ENCODE measurements around the gene GTF2A1. TPM values are rescaled to one million over a fixed set of nuclear protein-coding genes. Genes with fewer than 3 reads are reported as not detected.

GTF2A1 gene
- total and polyA plus RNA-seq, 4 donors, result 8.5 to 33.4 (median 21.4) TPM

GRCh38 chr14:81206115-81206514, 14.6 kb downstream of the GTF2A1 start:
- H3K36me3 ChIP-seq (ENCODE audit: control insufficient read depth in 1 of 2, insufficient read depth in 2 of 2, low read length in 1 of 2), result peaks cover 2 to 3% of the 10 kb centered on the region in 2 donors
- DNase-seq (no peak), ATAC-seq (ENCODE audit: low FRiP score) (no peak)
- H3K27me3 ChIP-seq (ENCODE audit: control insufficient read depth in 1 of 2, insufficient read depth in 2 of 2, low read length in 1 of 2), result no peaks in the 10 kb centered on the region
- no peaks in the 10 kb centered on the region for H3K4me1 ChIP-seq (ENCODE audit: control insufficient read depth in 1 of 2, insufficient read depth in 2 of 2, low read length in 2 of 2)
- 89 to 90% methylated on average over 4 of the region's 4 CpGs for WGBS, 2 donors
- H3K4me3 ChIP-seq (ENCODE audit: low read length in 2 of 2), result no peak overlapping the region
- H3K9me3 ChIP-seq (ENCODE audit: control insufficient read depth, low read length), result no peaks in the 10 kb centered on the region
- intact Hi-C loops (cut with DNase I), result no loop called here
- H3K27ac ChIP-seq (ENCODE audit: low read depth in 1 of 2, low read length in 2 of 2), result no peak overlapping the region

GRCh38 chr14:81205639-81206038, 15.1 kb downstream of the GTF2A1 start:
- WGBS, 2 donors, result 92 to 95% methylated on average over 4 of the region's 4 CpGs
- Histone ChIP-seq H3K27me3 (ENCODE audit: control insufficient read depth in 1 of 2, insufficient read depth in 2 of 2, low read length in 1 of 2) (no peaks in the 10 kb centered on the region), H3K9me3 (ENCODE audit: control insufficient read depth, low read length) (no peaks in the 10 kb centered on the region), H3K36me3 (ENCODE audit: control insufficient read depth in 1 of 2, insufficient read depth in 2 of 2, low read length in 1 of 2) (peaks cover 2 to 3% of the 10 kb centered on the region in 2 donors), H3K4me3 (ENCODE audit: low read length in 2 of 2) (no peak overlapping the region), H3K4me1 (ENCODE audit: control insufficient read depth in 1 of 2, insufficient read depth in 2 of 2, low read length in 2 of 2) (no peaks in the 10 kb centered on the region), H3K27ac (ENCODE audit: low read depth in 1 of 2, low read length in 2 of 2) (no peak overlapping the region)
- intact Hi-C loops (cut with DNase I), result no loop called here
- ATAC-seq (ENCODE audit: low FRiP score) (no peak), DNase-seq (no peak)

GRCh38 chr14:81200054-81200453, 20.7 kb downstream of the GTF2A1 start:
- Histone ChIP-seq H3K27ac (ENCODE audit: low read depth in 1 of 2, low read length in 2 of 2) (no peak overlapping the region), H3K4me1 (ENCODE audit: control insufficient read depth in 1 of 2, insufficient read depth in 2 of 2, low read length in 2 of 2) (no peaks in the 10 kb centered on the region), H3K36me3 (ENCODE audit: control insufficient read depth in 1 of 2, insufficient read depth in 2 of 2, low read length in 1 of 2) (peaks cover 4% of the 10 kb centered on the region in 2 donors), H3K4me3 (ENCODE audit: low read length in 2 of 2) (no peak overlapping the region), H3K27me3 (ENCODE audit: control insufficient read depth in 1 of 2, insufficient read depth in 2 of 2, low read length in 1 of 2) (no peaks in the 10 kb centered on the region), H3K9me3 (ENCODE audit: control insufficient read depth, low read length) (no peaks in the 10 kb centered on the region)
- intact Hi-C loops (cut with DNase I), result no loop called here
- DNase-seq (no peak), ATAC-seq (ENCODE audit: low FRiP score) (no peak)
- WGBS, 2 donors, result 92 to 94% methylated on average over 6 of the region's 6 CpGs

- H3K36me3 ChIP-seq (ENCODE audit: control insufficient read depth in 1 of 2, insufficient read depth in 2 of 2, low read length in 1 of 2), result peaks cover 4% of the 10 kb centered on the region in 2 donors
- no peak for ATAC-seq (ENCODE audit: low FRiP score)
- DNase-seq, result no peak
Observed at GRCh38 chr14:81199084-81199483, 21.7 kb downstream of the GTF2A1 start.

GRCh38 chr14:81198651-81199050, 22.1 kb downstream of the GTF2A1 start:
- no peaks in the 10 kb centered on the region for H3K4me1 ChIP-seq (ENCODE audit: control insufficient read depth in 1 of 2, insufficient read depth in 2 of 2, low read length in 2 of 2)
- DNase-seq (no peak), ATAC-seq (ENCODE audit: low FRiP score) (no peak)
- H3K4me3 ChIP-seq (ENCODE audit: low read length in 2 of 2), result no peak overlapping the region
- H3K9me3 ChIP-seq (ENCODE audit: control insufficient read depth, low read length), result no peaks in the 10 kb centered on the region
- H3K27me3 ChIP-seq (ENCODE audit: control insufficient read depth in 1 of 2, insufficient read depth in 2 of 2, low read length in 1 of 2), result no peaks in the 10 kb centered on the region
- H3K27ac ChIP-seq (ENCODE audit: low read depth in 1 of 2, low read length in 2 of 2), result no peak overlapping the region
- intact Hi-C loops (cut with DNase I), result no loop called here
- peaks cover 4% of the 10 kb centered on the region in 2 donors for H3K36me3 ChIP-seq (ENCODE audit: control insufficient read depth in 1 of 2, insufficient read depth in 2 of 2, low read length in 1 of 2)
- 87 to 89% methylated on average over 2 of the region's 2 CpGs for WGBS, 2 donors

More at GRCh38 chr14:81199084-81199483, 21.7 kb downstream of the GTF2A1 start:
- no peak overlapping the region for H3K27ac ChIP-seq (ENCODE audit: low read depth in 1 of 2, low read length in 2 of 2)
- WGBS, 2 donors, result 78 to 79% methylated on average over 3 of the region's 3 CpGs
- no peaks in the 10 kb centered on the region for H3K27me3 ChIP-seq (ENCODE audit: control insufficient read depth in 1 of 2, insufficient read depth in 2 of 2, low read length in 1 of 2)
- H3K4me3 ChIP-seq (ENCODE audit: low read length in 2 of 2), result no peak overlapping the region
- intact Hi-C loops (cut with DNase I), result no loop called here
- H3K4me1 ChIP-seq (ENCODE audit: control insufficient read depth in 1 of 2, insufficient read depth in 2 of 2, low read length in 2 of 2), result no peaks in the 10 kb centered on the region
- H3K9me3 ChIP-seq (ENCODE audit: control insufficient read depth, low read length), result no peaks in the 10 kb centered on the region

GRCh38 chr14:81193924-81194633, 26.7 kb downstream of the GTF2A1 start:
- H3K36me3 ChIP-seq (ENCODE audit: control insufficient read depth in 1 of 2, insufficient read depth in 2 of 2, low read length in 1 of 2), result peaks cover 4 to 6% of the 10 kb centered on the region in 2 donors
- no peaks in the 10 kb centered on the region for H3K9me3 ChIP-seq (ENCODE audit: control insufficient read depth, low read length)
- ATAC-seq (ENCODE audit: low FRiP score), result no peak
- no peak for DNase-seq
- H3K4me1 ChIP-seq (ENCODE audit: control insufficient read depth in 1 of 2, insufficient read depth in 2 of 2, low read length in 2 of 2), result no peaks in the 10 kb centered on the region
- H3K4me3 ChIP-seq (ENCODE audit: low read length in 2 of 2), result no peak overlapping the region
- 79 to 84% methylated on average over 3 of the region's 3 CpGs for WGBS, 2 donors
- intact Hi-C loops (cut with DNase I), result no loop called here
- H3K27ac ChIP-seq (ENCODE audit: low read depth in 1 of 2, low read length in 2 of 2), result no peak overlapping the region
- H3K27me3 ChIP-seq (ENCODE audit: control insufficient read depth in 1 of 2, insufficient read depth in 2 of 2, low read length in 1 of 2), result no peaks in the 10 kb centered on the region

GRCh38 chr14:81192594-81192993, 28.2 kb downstream of the GTF2A1 start:
- 90 to 91% methylated on average over 2 of the region's 2 CpGs for WGBS, 2 donors
- DNase-seq, result no peak
- intact Hi-C loops (cut with DNase I), result no loop called here
- Histone ChIP-seq H3K4me3 (ENCODE audit: low read length in 2 of 2) (no peak overlapping the region), H3K9me3 (ENCODE audit: control insufficient read depth, low read length) (no peaks in the 10 kb centered on the region), H3K4me1 (ENCODE audit: control insufficient read depth in 1 of 2, insufficient read depth in 2 of 2, low read length in 2 of 2) (no peaks in the 10 kb centered on the region), H3K36me3 (ENCODE audit: control insufficient read depth in 1 of 2, insufficient read depth in 2 of 2, low read length in 1 of 2) (peaks cover 4 to 6% of the 10 kb centered on the region in 2 donors), H3K27me3 (ENCODE audit: control insufficient read depth in 1 of 2, insufficient read depth in 2 of 2, low read length in 1 of 2) (no peaks in the 10 kb centered on the region), H3K27ac (ENCODE audit: low read depth in 1 of 2, low read length in 2 of 2) (no peak overlapping the region)
- ATAC-seq (ENCODE audit: low FRiP score), result no peak

GRCh38 chr14:81187832-81188522, 32.8 kb downstream of the GTF2A1 start:
- peaks cover 0 to 2% of the 10 kb centered on the region in 2 donors for H3K36me3 ChIP-seq (ENCODE audit: control insufficient read depth in 1 of 2, insufficient read depth in 2 of 2, low read length in 1 of 2)
- ATAC-seq (ENCODE audit: low FRiP score) (no peak), DNase-seq (no peak)
- no peak overlapping the region for H3K27ac ChIP-seq (ENCODE audit: low read depth in 1 of 2, low read length in 2 of 2)
- H3K9me3 ChIP-seq (ENCODE audit: control insufficient read depth, low read length), result no peaks in the 10 kb centered on the region
- H3K27me3 ChIP-seq (ENCODE audit: control insufficient read depth in 1 of 2, insufficient read depth in 2 of 2, low read length in 1 of 2), result no peaks in the 10 kb centered on the region
- intact Hi-C loops (cut with DNase I), result no loop called here
- no peak overlapping the region for H3K4me3 ChIP-seq (ENCODE audit: low read length in 2 of 2)
- 93 to 94% methylated on average over 5 of the region's 5 CpGs for WGBS, 2 donors
- no peaks in the 10 kb centered on the region for H3K4me1 ChIP-seq (ENCODE audit: control insufficient read depth in 1 of 2, insufficient read depth in 2 of 2, low read length in 2 of 2)

GRCh38 chr14:81179631-81180030, 41.1 kb downstream of the GTF2A1 start:
- 89 to 92% methylated on average over 2 of the region's 2 CpGs for WGBS, 2 donors

More at GRCh38 chr14:81179631-81180030, 41.1 kb downstream of the GTF2A1 start:
- no peaks in the 10 kb centered on the region for H3K27me3 ChIP-seq (ENCODE audit: control insufficient read depth in 1 of 2, insufficient read depth in 2 of 2, low read length in 1 of 2)
- intact Hi-C loops (cut with DNase I), result no loop called here
- no peaks in the 10 kb centered on the region for H3K9me3 ChIP-seq (ENCODE audit: control insufficient read depth, low read length)
- H3K36me3 ChIP-seq (ENCODE audit: control insufficient read depth in 1 of 2, insufficient read depth in 2 of 2, low read length in 1 of 2), result no peaks in the 10 kb centered on the region
- no peak overlapping the region for H3K4me3 ChIP-seq (ENCODE audit: low read length in 2 of 2)
- ATAC-seq (ENCODE audit: low FRiP score) (no peak), DNase-seq (no peak)
- peaks cover 2 to 7% of the 10 kb centered on the region in 2 donors for H3K4me1 ChIP-seq (ENCODE audit: control insufficient read depth in 1 of 2, insufficient read depth in 2 of 2, low read length in 2 of 2)
- H3K27ac ChIP-seq (ENCODE audit: low read depth in 1 of 2, low read length in 2 of 2), result no peak overlapping the region
